CD4-positive, alpha-beta T cell treated with Interleukin-10 for 1 hour (primary cell): ENCODE measurements around the gene KPNA3.
A peak's percentile ranks its signal among the peaks of the same experiment; 100 is the strongest.
"Not testable (repeated sequence)": the region's sequence is repeated elsewhere in the genome, so short reads cannot be mapped to it uniquely, and the experiment has no call there.

Source experiments
- DNase-seq: peaks from one replicate; pipeline ENCODE4 v3.0.0-alpha.2; 2020

Gene KPNA3

GRCh38 chr13:49806126-49806536, 13.6 kb upstream of the KPNA3 start:
- no peak for DNase-seq

GRCh38 chr13:49803047-49803446, 10.6 kb upstream of the KPNA3 start:
- DNase-seq, result not testable (repeated sequence)

GRCh38 chr13:49802426-49802825, 9.9 kb upstream of the KPNA3 start:
- no peak for DNase-seq

GRCh38 chr13:49791711-49792549, 552 bp downstream of the KPNA3 start:
- peak; percentile 49 for DNase-seq

- peak; percentile 32 for DNase-seq
Observed at GRCh38 chr13:49791315-49791710, 1.2 kb downstream of the KPNA3 start.

- DNase-seq, result no peak
Observed at GRCh38 chr13:49789968-49790367, 2.5 kb downstream of the KPNA3 start.

GRCh38 chr13:49786401-49787008, 6.0 kb downstream of the KPNA3 start:
- no peak for DNase-seq

GRCh38 chr13:49784886-49785570, 7.5 kb downstream of the KPNA3 start:
- no peak for DNase-seq

GRCh38 chr13:49783865-49784264, 8.6 kb downstream of the KPNA3 start:
- no peak for DNase-seq

- DNase-seq, result no peak
Observed at GRCh38 chr13:49782784-49783183, 9.7 kb downstream of the KPNA3 start.

- DNase-seq, result no peak
Observed at GRCh38 chr13:49781806-49782205, 10.7 kb downstream of the KPNA3 start.

- no peak for DNase-seq
Observed at GRCh38 chr13:49779721-49780120, 12.8 kb downstream of the KPNA3 start.

GRCh38 chr13:49777746-49778614, 14.5 kb downstream of the KPNA3 start:
- DNase-seq, result peak; percentile 19

- DNase-seq, result no peak
Observed at GRCh38 chr13:49776871-49777270, 15.6 kb downstream of the KPNA3 start.

- DNase-seq, result no peak
Observed at GRCh38 chr13:49774376-49775005, 18.0 kb downstream of the KPNA3 start.

GRCh38 chr13:49772828-49773227, 19.7 kb downstream of the KPNA3 start:
- no peak for DNase-seq

- DNase-seq, result not testable (repeated sequence)
Observed at GRCh38 chr13:49761811-49762210, 30.7 kb downstream of the KPNA3 start.

GRCh38 chr13:49760558-49760957, 31.9 kb downstream of the KPNA3 start:
- no peak for DNase-seq

GRCh38 chr13:49759503-49759902, 33.0 kb downstream of the KPNA3 start:
- DNase-seq, result peak; percentile 19

- no peak for DNase-seq
Observed at GRCh38 chr13:49756263-49756662, 36.2 kb downstream of the KPNA3 start.

GRCh38 chr13:49754146-49754545, 38.3 kb downstream of the KPNA3 start:
- DNase-seq, result no peak

GRCh38 chr13:49749848-49750247, 42.6 kb downstream of the KPNA3 start:
- DNase-seq, result no peak
